DMS79 treated with DMSO at 0.1 percent for 48 hours (cell line): Measurements from ENCODE around the gene PNPLA7.
"Not testable (repeated sequence)": the region's sequence is repeated elsewhere in the genome, so short reads cannot be mapped to it uniquely, and the experiment has no call there.

Experiments
- DNase-seq: peaks from one replicate; lab custom pipeline; 2025; lab: John Stamatoyannopoulos, UW

Gene PNPLA7

GRCh38 chr9:137417161-137418021 lies 132.8 kb downstream of the PNPLA7 start:
- DNase-seq, result no peak

GRCh38 chr9:137416563-137417151 lies 133.5 kb downstream of the PNPLA7 start:
- DNase-seq, result no peak

- DNase-seq, result no peak
Measured at GRCh38 chr9:137416006-137416562, 134.1 kb downstream of the PNPLA7 start.

DNA sequence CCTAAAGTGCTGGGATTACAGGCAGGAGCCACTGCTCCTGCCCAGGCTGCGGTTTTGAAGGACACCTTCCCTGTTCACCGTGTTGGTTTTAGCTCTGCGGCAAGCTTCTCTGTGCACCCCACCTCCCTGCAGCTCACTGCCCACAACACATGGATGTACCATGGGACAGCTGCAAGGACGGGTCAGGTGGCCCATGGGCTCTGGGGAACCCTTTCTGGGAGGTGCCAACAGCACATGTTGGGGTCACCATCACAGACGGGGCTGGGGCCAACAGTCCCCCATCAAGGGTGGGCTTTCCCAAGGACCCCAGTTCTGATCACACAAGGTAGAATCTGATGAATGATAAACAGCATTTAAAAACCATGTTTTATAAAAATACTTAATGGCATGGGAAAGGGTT lies 134.8 kb downstream of the PNPLA7 start:
- DNase-seq, result no peak

DNA sequence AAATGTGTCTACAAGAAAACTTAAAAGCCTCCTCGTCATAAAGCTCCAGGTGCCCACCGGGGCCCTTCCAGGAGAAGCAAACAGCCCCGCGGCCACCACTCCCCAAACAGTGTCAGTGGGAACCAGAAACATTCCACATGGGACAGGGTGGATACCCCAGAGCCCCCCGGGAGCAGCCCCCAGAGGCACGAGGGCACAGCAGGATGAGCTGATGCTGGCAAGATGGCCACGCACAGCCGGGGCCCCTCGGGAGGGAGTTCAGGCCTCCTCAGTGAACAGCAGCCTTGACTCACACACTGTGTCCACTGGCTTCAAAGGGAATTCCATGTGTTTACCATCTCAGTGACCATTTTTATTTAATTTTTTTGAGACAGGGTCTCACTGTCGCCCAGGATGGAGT lies 137.8 kb downstream of the PNPLA7 start:
- DNase-seq, result no peak

DNA sequence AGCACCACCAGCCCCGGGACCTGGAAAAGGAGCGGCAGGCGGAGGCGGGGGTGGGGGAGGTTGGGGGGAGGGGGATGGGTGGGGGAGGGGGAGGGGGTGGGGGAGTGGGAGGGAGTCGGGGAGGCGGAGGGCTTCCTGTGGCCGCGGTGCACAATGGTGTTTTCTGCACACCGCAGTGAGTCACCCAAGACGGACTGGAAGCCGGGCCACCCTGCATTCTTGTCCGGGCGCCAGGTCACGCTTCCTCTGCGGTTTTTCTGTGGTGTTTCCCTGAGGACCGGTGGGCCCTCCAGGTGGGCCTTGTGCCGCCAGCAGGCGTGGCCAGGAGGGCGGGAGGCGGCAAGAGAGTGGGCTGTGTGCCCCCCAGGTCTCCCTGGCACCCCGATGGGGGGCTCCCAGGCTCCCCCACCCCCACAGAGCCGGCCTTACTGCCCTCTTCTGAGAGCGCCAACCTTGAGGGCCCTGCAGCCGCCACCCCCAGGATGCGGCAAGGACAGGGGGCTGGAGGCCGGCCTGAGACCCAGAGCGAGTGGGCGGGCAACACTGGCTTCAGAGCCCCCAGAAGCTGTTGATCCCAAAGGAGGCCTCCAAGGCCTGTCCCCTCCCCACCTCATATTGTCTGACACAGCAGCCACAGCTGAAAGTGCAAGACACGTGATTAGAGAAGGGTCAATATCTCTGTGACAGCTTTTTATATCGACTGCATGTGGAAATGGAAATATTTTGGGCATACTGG lies 138.4 kb downstream of the PNPLA7 start:
- DNase-seq, result no peak

DNA sequence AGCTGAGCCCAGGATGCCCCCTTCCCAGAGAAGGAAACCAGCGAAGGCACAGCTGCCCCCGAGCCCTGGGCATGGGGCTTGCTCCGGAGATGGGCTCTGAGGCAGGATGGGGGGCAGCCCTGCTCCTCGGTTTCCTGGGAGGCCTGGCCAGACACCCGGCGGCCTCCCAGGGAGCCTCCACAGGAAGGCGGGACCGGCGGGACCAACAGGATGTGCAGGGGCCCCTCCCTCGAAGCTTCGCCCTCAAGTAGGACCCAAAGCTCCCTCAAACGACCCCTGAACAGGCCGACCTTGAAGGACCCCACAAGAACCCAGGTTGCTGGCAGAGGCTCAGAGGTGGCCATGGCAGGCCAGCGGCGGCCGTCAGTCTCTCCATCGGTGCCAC lies 138.9 kb downstream of the PNPLA7 start:
- DNase-seq, result no peak

- DNase-seq, result no peak
Measured at GRCh38 chr9:137410891-137411249, 139.3 kb downstream of the PNPLA7 start.

DNA sequence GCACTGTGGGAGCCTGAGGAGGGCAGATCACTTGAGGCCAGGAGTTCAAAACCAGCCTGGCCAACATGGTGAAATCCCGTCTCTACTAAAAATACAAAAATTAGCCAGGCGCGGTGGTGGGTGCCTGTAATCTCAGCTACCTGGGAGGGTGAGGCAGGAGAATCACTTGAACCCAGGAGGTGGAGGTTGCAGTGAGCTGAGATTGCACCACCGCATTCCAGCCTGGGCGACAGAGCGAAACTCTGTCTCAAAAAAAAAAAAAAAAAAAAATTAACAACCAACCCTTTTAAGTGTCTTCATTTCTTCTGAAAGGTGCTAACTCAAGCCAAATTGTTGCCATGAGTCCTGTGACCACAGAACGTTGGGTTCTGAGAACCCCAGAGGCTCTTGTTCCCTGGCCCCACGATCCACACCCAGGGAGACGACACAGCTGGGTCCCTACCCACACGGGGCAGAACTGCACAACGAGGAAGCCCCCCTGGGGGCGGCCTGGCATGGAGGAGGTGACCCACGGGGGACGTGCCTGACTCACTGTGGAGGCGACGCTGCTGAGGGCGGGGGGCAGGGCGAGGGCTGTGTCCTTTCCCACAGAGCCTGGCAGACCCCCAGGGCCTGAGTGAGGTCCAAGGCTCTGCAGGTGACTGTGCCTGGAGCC lies 139.8 kb downstream of the PNPLA7 start:
- not testable (repeated sequence) for DNase-seq
